GM21360 (cell line): ENCODE measurements around the gene MSX1.

ENCODE experiments used
- ATAC-seq: cut with Tn5 transposase; IDR thresholded peaks from one replicate; pipeline ENCODE4 v1.9.1; 2021; ENCODE audit warnings: mild to moderate bottlenecking, moderate library complexity; ENCODE audit not compliant: unreplicated experiment

The MSX1 gene

GRCh38 chr4:4868040-4868757 is 8.7 kb downstream of the MSX1 start:
- no peak for ATAC-seq

GRCh38 chr4:4868758-4869723 is 9.6 kb downstream of the MSX1 start:
- ATAC-seq: no peak

- ATAC-seq: no peak
These were observed 10.5 kb downstream of the MSX1 start for GRCh38 chr4:4869731-4870571.

GRCh38 chr4:4870576-4871241 is 11.2 kb downstream of the MSX1 start:
- no peak for ATAC-seq

- no peak for ATAC-seq
These were observed 11.7 kb downstream of the MSX1 start for GRCh38 chr4:4871242-4871572.

- no peak for ATAC-seq
These were observed 12.3 kb downstream of the MSX1 start for GRCh38 chr4:4871573-4872313.

- no peak for ATAC-seq
These were observed 12.9 kb downstream of the MSX1 start for GRCh38 chr4:4872314-4872903.

GRCh38 chr4:4873203-4873602 is 13.7 kb downstream of the MSX1 start:
- no peak for ATAC-seq

GRCh38 chr4:4874254-4874653 is 14.8 kb downstream of the MSX1 start:
- no peak for ATAC-seq

- ATAC-seq: no peak
These were observed 15.7 kb downstream of the MSX1 start for GRCh38 chr4:4875147-4875546.

GRCh38 chr4:4875611-4876010 is 16.1 kb downstream of the MSX1 start:
- ATAC-seq: no peak

- no peak for ATAC-seq
These were observed 17.6 kb downstream of the MSX1 start for GRCh38 chr4:4876945-4877661.

GRCh38 chr4:4880492-4880891 is 21.0 kb downstream of the MSX1 start:
- no peak for ATAC-seq

- no peak for ATAC-seq
These were observed 22.0 kb downstream of the MSX1 start for GRCh38 chr4:4881432-4881831.

GRCh38 chr4:4884611-4885010 is 25.1 kb downstream of the MSX1 start:
- no peak for ATAC-seq

GRCh38 chr4:4887426-4887825 is 28.0 kb downstream of the MSX1 start:
- ATAC-seq: no peak

GRCh38 chr4:4888695-4889094 is 29.2 kb downstream of the MSX1 start:
- no peak for ATAC-seq

- ATAC-seq: no peak
These were observed 30.3 kb downstream of the MSX1 start for GRCh38 chr4:4889781-4890180.
